D721Med (cell line): ENCODE results near the gene XYLB.
"Not testable (repeated sequence)": the region's sequence is repeated elsewhere in the genome, so short reads cannot be mapped to it uniquely, and the experiment has no call there.

ENCODE experiments used
- DNase-seq: peaks from one replicate; pipeline ENCODE4 v3.0.0; 2011; ENCODE audit warnings: low spot score; ENCODE audit not compliant: insufficient read length
- FAIRE-seq: peaks from 2 replicates; lab custom pipeline; 2011; peaks lifted over from hg19 to GRCh38; lab: Jason Lieb, UNC
- CTCF ChIP-seq: IDR thresholded peaks from 2 replicates; pipeline ENCODE4 v1.5.1; 2012; ENCODE audit warnings: mild to moderate bottlenecking, control low read depth; ENCODE audit not compliant: insufficient read depth; ENCODE audit errors: missing control alignments

Gene XYLB

GRCh38 chr3:38315488-38316230 is 30.9 kb upstream of the XYLB start:
- DNase-seq, result no peak
- FAIRE-seq, result no peak
- TF ChIP-seq CTCF, result no peak

GRCh38 chr3:38316356-38317191 is 30.0 kb upstream of the XYLB start:
- DNase-seq (no peak), FAIRE-seq (no peak)
- no peak for TF ChIP-seq CTCF

GRCh38 chr3:38317192-38317759 is 29.3 kb upstream of the XYLB start:
- no peak for TF ChIP-seq CTCF
- FAIRE-seq, result no peak
- no peak for DNase-seq

GRCh38 chr3:38318766-38319671 is 27.6 kb upstream of the XYLB start:
- no peak for FAIRE-seq
- no peak for DNase-seq
- no peak for TF ChIP-seq CTCF

GRCh38 chr3:38320638-38321037 is 25.9 kb upstream of the XYLB start:
- DNase-seq, FAIRE-seq: not testable (repeated sequence)

GRCh38 chr3:38323060-38323459 is 23.5 kb upstream of the XYLB start:
- no peak for DNase-seq
- TF ChIP-seq CTCF, result no peak
- no peak for FAIRE-seq

- FAIRE-seq, result no peak
These were observed 21.3 kb upstream of the XYLB start for GRCh38 chr3:38325256-38325655.

More at GRCh38 chr3:38325256-38325655, 21.3 kb upstream of the XYLB start:
- no peak for DNase-seq
- no peak for TF ChIP-seq CTCF
